ENCODE data around the gene ZNF213. TPM values are rescaled to one million over a fixed set of nuclear protein-coding genes. Genes with fewer than 3 reads are reported as not detected.

The ZNF213 gene
- polyA plus RNA-seq, 3 donors: 1.5 to 2.6 (median 1.8) TPM

DNA sequence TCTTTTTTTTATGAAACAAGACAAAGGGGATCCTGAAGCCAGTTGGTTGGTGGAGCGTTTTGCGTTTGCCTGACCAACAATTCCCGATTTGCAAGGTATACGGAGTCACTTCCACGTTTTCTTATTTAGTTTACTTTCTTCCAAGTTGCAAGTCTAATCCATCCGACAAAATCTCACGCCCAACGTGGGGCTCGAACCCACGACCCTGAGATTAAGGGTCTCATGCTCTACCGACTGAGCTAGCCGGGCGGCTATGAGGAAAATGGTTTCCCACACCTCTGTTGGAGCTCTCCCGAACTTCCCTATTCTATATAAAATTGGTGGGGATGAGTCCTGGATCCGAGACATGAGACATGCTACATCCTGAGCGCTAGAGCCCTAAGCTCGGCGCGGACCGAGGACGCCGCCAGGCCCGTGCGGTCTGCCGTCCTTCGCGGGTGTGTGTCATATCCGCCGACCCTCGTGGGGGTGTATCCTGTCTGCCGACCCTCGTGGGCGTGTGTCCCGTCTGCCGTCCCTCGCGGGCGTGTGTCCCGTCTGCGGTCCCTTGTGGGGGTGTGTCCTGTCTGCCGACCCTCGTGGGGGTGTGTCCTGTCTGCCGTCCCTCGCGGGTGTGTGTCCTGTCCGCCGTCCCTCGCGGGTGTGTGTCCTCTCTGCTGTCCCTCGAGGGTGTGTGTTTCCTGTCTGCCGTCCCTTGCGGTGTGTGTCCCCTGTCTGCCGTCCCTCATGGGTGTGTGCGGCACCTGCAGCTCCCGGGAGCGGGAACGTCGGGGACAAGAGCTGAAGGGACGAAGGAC, 22.6 kb downstream of the ZNF213 start:
- peaks cover 5 to 80% of the 10 kb centered on the region in 2 donors for H3K27me3 ChIP-seq (ENCODE audit: control insufficient read depth in 2 of 2, insufficient read depth in 2 of 2, low read length in 2 of 2)
- intact Hi-C loops (cut with micrococcal nuclease): loop anchor here in 1 of 2 donors (10.0 kb wide), 2 partner anchors 53 to 297 kb away; no protein-coding TSS in a partner anchor
- no peaks in the 10 kb centered on the region for H3K79me2 ChIP-seq (ENCODE audit: insufficient read depth, low read length)
- no peaks in the 10 kb centered on the region for H3K36me3 ChIP-seq (replicated peaks in 1 of 2; ENCODE audit: control insufficient read depth in 1 of 2, insufficient read depth in 2 of 2, low read length in 2 of 2)
- peak overlapping the region; percentile 98 for H3K4me2 ChIP-seq (replicated peaks; ENCODE audit: extremely low read depth, low read length, poor library complexity, severe bottlenecking)
- H4K20me1 ChIP-seq (ENCODE audit: insufficient read depth, low read length): no peaks in the 10 kb centered on the region
- peak overlapping the region; percentile 92 for H2AFZ ChIP-seq (ENCODE audit: insufficient read depth, low read depth, low read length, poor library complexity, severe bottlenecking)
- H3K9ac ChIP-seq (ENCODE audit: insufficient read depth, low read length, poor library complexity, severe bottlenecking): peak overlapping the region; percentile 63
- H3K36me3 Mint-ChIP-seq: peaks cover 9 to 20% of the 10 kb centered on the region in 2 donors
- H3K4me3 ChIP-seq (replicated peaks in 1 of 3; ENCODE audit: low read depth in 2 of 3, low read length in 3 of 3): peak overlapping the region; percentile 50 to 89 (median 76)
- peaks cover 37% of the 10 kb centered on the region for H3K4me1 Mint-ChIP-seq
- no peak overlapping the region for H3K27ac ChIP-seq (ENCODE audit: low read depth in 1 of 2, low read length in 2 of 2)
- TF ChIP-seq, protein P1, sequence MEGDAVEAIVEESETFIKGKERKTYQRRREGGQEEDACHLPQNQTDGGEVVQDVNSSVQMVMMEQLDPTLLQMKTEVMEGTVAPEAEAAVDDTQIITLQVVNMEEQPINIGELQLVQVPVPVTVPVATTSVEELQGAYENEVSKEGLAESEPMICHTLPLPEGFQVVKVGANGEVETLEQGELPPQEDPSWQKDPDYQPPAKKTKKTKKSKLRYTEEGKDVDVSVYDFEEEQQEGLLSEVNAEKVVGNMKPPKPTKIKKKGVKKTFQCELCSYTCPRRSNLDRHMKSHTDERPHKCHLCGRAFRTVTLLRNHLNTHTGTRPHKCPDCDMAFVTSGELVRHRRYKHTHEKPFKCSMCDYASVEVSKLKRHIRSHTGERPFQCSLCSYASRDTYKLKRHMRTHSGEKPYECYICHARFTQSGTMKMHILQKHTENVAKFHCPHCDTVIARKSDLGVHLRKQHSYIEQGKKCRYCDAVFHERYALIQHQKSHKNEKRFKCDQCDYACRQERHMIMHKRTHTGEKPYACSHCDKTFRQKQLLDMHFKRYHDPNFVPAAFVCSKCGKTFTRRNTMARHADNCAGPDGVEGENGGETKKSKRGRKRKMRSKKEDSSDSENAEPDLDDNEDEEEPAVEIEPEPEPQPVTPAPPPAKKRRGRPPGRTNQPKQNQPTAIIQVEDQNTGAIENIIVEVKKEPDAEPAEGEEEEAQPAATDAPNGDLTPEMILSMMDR (IDR thresholded peaks at IDR 0.05): no peak
- no peaks in the 10 kb centered on the region for H3K9me3 ChIP-seq (replicated peaks in 1 of 2; ENCODE audit: control insufficient read depth in 1 of 2, insufficient read depth in 1 of 2, low read length in 2 of 2)
- under 1% methylated on average over 53 of the region's 59 CpGs for WGBS (ENCODE audit: insufficient coverage)
- H3K4me3 Mint-ChIP-seq: peak overlapping the region; percentile 87 to 96
- H3K4me1 ChIP-seq (ENCODE audit: control insufficient read depth in 1 of 2, insufficient read depth in 2 of 2, low read length in 2 of 2): peaks cover 30 to 34% of the 10 kb centered on the region in 2 donors
- H3K27ac Mint-ChIP-seq: peak overlapping the region in 5 of 7 donors; percentile 27 to 72 (median 54)
- H3K9me3 Mint-ChIP-seq: peaks cover 0 to 44% (median 23%) of the 10 kb centered on the region in 7 donors
- peaks cover 79 to 95% (median 90%) of the 10 kb centered on the region in 3 donors for H3K27me3 Mint-ChIP-seq (ENCODE audit: low read depth in 3 of 3)
- peak; percentile 66 to 81 (median 66) for DNase-seq

DNA sequence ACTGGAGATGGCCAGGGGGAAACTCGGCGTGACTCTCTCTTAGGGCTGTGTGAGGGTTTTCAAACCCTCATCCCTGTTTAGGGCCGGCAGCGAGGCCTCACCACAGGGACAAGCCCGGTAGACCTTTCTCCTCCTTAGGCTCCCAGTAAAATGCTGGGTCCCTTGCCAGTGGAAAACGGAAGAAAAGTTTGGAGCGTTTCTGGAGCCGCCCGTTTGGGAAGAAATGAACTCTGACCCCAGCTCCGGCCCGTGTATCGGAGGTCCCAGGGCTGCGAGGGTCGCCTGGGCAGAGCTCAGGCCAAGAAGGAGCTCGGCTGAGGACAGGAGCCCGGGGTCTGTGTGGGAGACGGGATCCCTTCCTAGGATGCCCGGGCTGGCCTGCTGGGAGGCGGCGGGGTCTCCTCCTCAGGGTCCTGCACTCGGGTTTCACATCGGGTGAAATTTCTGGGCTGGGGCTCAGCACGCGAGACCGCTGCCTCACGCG, 23.2 kb downstream of the ZNF213 start:
- peaks cover 0 to 44% (median 23%) of the 10 kb centered on the region in 7 donors for H3K9me3 Mint-ChIP-seq
- Histone ChIP-seq H3K27me3 (ENCODE audit: control insufficient read depth in 2 of 2, insufficient read depth in 2 of 2, low read length in 2 of 2) (peaks cover 5 to 73% of the 10 kb centered on the region in 2 donors), H3K9me3 (replicated peaks in 1 of 2; ENCODE audit: control insufficient read depth in 1 of 2, insufficient read depth in 1 of 2, low read length in 2 of 2) (no peaks in the 10 kb centered on the region), H3K36me3 (replicated peaks in 1 of 2; ENCODE audit: control insufficient read depth in 1 of 2, insufficient read depth in 2 of 2, low read length in 2 of 2) (no peaks in the 10 kb centered on the region), H3K9ac (ENCODE audit: insufficient read depth, low read length, poor library complexity, severe bottlenecking) (peak overlapping the region; percentile 63), H4K20me1 (ENCODE audit: insufficient read depth, low read length) (no peaks in the 10 kb centered on the region), H3K4me3 (replicated peaks in 1 of 3; ENCODE audit: low read depth in 2 of 3, low read length in 3 of 3) (peak overlapping the region; percentile 50 to 89 (median 76)), H2AFZ (ENCODE audit: insufficient read depth, low read depth, low read length, poor library complexity, severe bottlenecking) (peak overlapping the region; percentile 92), H3K79me2 (ENCODE audit: insufficient read depth, low read length) (no peaks in the 10 kb centered on the region), H3K4me1 (ENCODE audit: control insufficient read depth in 1 of 2, insufficient read depth in 2 of 2, low read length in 2 of 2) (peaks cover 26 to 30% of the 10 kb centered on the region in 2 donors), H3K4me2 (replicated peaks; ENCODE audit: extremely low read depth, low read length, poor library complexity, severe bottlenecking) (peak overlapping the region; percentile 98), H3K27ac (ENCODE audit: low read depth in 1 of 2, low read length in 2 of 2) (no peak overlapping the region)
- peaks cover 32% of the 10 kb centered on the region for H3K4me1 Mint-ChIP-seq
- under 1% methylated on average over 27 of the region's 27 CpGs for WGBS (ENCODE audit: insufficient coverage)
- H3K27ac Mint-ChIP-seq: peak overlapping the region in 3 of 7 donors; percentile 11 to 72 (median 67)
- peaks cover 9 to 20% of the 10 kb centered on the region in 2 donors for H3K36me3 Mint-ChIP-seq
- TF ChIP-seq, protein P1 (IDR thresholded peaks at IDR 0.05): no peak
- peak overlapping the region; percentile 87 to 96 for H3K4me3 Mint-ChIP-seq
- DNase-seq: no peak
- peaks cover 80 to 96% (median 88%) of the 10 kb centered on the region in 3 donors for H3K27me3 Mint-ChIP-seq (ENCODE audit: low read depth in 3 of 3)
- intact Hi-C loops (cut with micrococcal nuclease): loop anchor here in 1 of 2 donors (10.0 kb wide), 2 partner anchors 53 to 297 kb away; no protein-coding TSS in a partner anchor

Data from CD14-positive monocyte (primary cell).